ENCODE data around the gene MRPL49. TPM values are rescaled to one million over a fixed set of nuclear protein-coding genes. Genes with fewer than 3 reads are reported as not detected.

MRPL49 gene
- total RNA-seq, 2 experiments from 2014 or later, result 53.0 to 53.3 TPM

- Histone ChIP-seq H3K27ac (ENCODE audit: low read depth in 1 of 2, low read length in 2 of 2) (no peak overlapping the region), H3K27me3 (ENCODE audit: control insufficient read depth in 1 of 2, insufficient read depth in 2 of 2, low read length in 2 of 2) (no peaks in the 10 kb centered on the region), H3K4me3 (ENCODE audit: low read length) (no peak overlapping the region), H3K36me3 (ENCODE audit: insufficient read depth, low read length) (peaks cover 46% of the 10 kb centered on the region), H3K4me1 (ENCODE audit: insufficient read depth, low read length) (peaks cover 7% of the 10 kb centered on the region), H3K9me3 (ENCODE audit: control insufficient read depth in 1 of 2, insufficient read depth in 1 of 2, low read length in 2 of 2) (no peaks in the 10 kb centered on the region)
- peaks cover 73% of the 10 kb centered on the region for H3K36me3 Mint-ChIP-seq (ENCODE audit: low read depth)
- ATAC-seq (ENCODE audit: poor library complexity) (no peak), DNase-seq (no peak)
- no peaks in the 10 kb centered on the region for H3K27me3 Mint-ChIP-seq
- CTCF ChIA-PET, result interaction anchor here (0.9 to 6.6 kb wide), 3 partner anchors 9 to 15 kb away, joined by 3 to 58 read pairs (median 3); partner anchors contain the start of genes TM7SF2 and ZNHIT2
- H3K4me1 Mint-ChIP-seq (ENCODE audit: low read depth), result peaks cover 15% of the 10 kb centered on the region
- intact Hi-C loops (cut with DNase I, micrococcal nuclease), result no loop called here
- H3K4me3 Mint-ChIP-seq, result no peak overlapping the region
- POLR2A ChIA-PET, result interaction anchor here (0.8 to 0.9 kb wide), 2 partner anchors 10 to 20 kb away, joined by 3 read pairs; partner anchors contain the start of genes FAU and MRPL49
- no peak for TF ChIP-seq CTCF (IDR thresholded peaks at IDR 0.05)
- no peaks in the 10 kb centered on the region for H3K9me3 Mint-ChIP-seq
- H3K27ac Mint-ChIP-seq, result no peak overlapping the region
These were observed 19.7 kb upstream of the MRPL49 start for GRCh38 chr11:65102142-65103095.

GRCh38 chr11:65103476-65103875 lies 18.6 kb upstream of the MRPL49 start:
- CTCF ChIA-PET, result interaction anchor here (1.3 kb wide), 1 partner anchor 14 kb away, joined by 3 read pairs; the partner anchor contains the start of gene ZNHIT2
- no peak overlapping the region for H3K27ac Mint-ChIP-seq
- peaks cover 68% of the 10 kb centered on the region for H3K36me3 Mint-ChIP-seq (ENCODE audit: low read depth)

GRCh38 chr11:65104628-65105027 lies 17.5 kb upstream of the MRPL49 start:
- H3K4me1 Mint-ChIP-seq (ENCODE audit: low read depth), result peaks cover 3% of the 10 kb centered on the region
- TF ChIP-seq CTCF (IDR thresholded peaks at IDR 0.05), result no peak
- H3K27me3 Mint-ChIP-seq, result no peaks in the 10 kb centered on the region
- ATAC-seq (ENCODE audit: poor library complexity), result no peak
- no peaks in the 10 kb centered on the region for H3K4me1 ChIP-seq (ENCODE audit: insufficient read depth, low read length)
- H3K27ac Mint-ChIP-seq, result no peak overlapping the region
- POLR2A ChIA-PET, result interaction anchor here (1.3 to 1.6 kb wide), 2 partner anchors 13 to 17 kb away, joined by 4 to 5 read pairs; partner anchors contain the start of genes FAU, MRPL49 and ZNHIT2
- peaks cover 64% of the 10 kb centered on the region for H3K36me3 Mint-ChIP-seq (ENCODE audit: low read depth)
- no peaks in the 10 kb centered on the region for H3K9me3 ChIP-seq (ENCODE audit: control insufficient read depth in 1 of 2, insufficient read depth in 1 of 2, low read length in 2 of 2)
- H3K27ac ChIP-seq (ENCODE audit: low read depth in 1 of 2, low read length in 2 of 2), result no peak overlapping the region
- H3K36me3 ChIP-seq (ENCODE audit: insufficient read depth, low read length), result peaks cover 51% of the 10 kb centered on the region
- CTCF ChIA-PET, result no interaction called here
- intact Hi-C loops (cut with DNase I, micrococcal nuclease), result no loop called here
- DNase-seq, result no peak
- H3K9me3 Mint-ChIP-seq, result no peaks in the 10 kb centered on the region
- no peak overlapping the region for H3K4me3 ChIP-seq (ENCODE audit: low read length)
- no peaks in the 10 kb centered on the region for H3K27me3 ChIP-seq (ENCODE audit: control insufficient read depth in 1 of 2, insufficient read depth in 2 of 2, low read length in 2 of 2)
- H3K4me3 Mint-ChIP-seq, result no peak overlapping the region

More at GRCh38 chr11:65103476-65103875, 18.6 kb upstream of the MRPL49 start:
- intact Hi-C loops (cut with DNase I, micrococcal nuclease), result no loop called here
- DNase-seq, result no peak
- Histone ChIP-seq H3K27me3 (ENCODE audit: control insufficient read depth in 1 of 2, insufficient read depth in 2 of 2, low read length in 2 of 2) (no peaks in the 10 kb centered on the region), H3K4me3 (ENCODE audit: low read length) (no peak overlapping the region), H3K4me1 (ENCODE audit: insufficient read depth, low read length) (no peaks in the 10 kb centered on the region), H3K36me3 (ENCODE audit: insufficient read depth, low read length) (peaks cover 48% of the 10 kb centered on the region), H3K27ac (ENCODE audit: low read depth in 1 of 2, low read length in 2 of 2) (no peak overlapping the region), H3K9me3 (ENCODE audit: control insufficient read depth in 1 of 2, insufficient read depth in 1 of 2, low read length in 2 of 2) (no peaks in the 10 kb centered on the region)
- no peaks in the 10 kb centered on the region for H3K9me3 Mint-ChIP-seq
- no peak for TF ChIP-seq CTCF (IDR thresholded peaks at IDR 0.05)
- peaks cover 10% of the 10 kb centered on the region for H3K4me1 Mint-ChIP-seq (ENCODE audit: low read depth)
- no peak overlapping the region for H3K4me3 Mint-ChIP-seq
- POLR2A ChIA-PET, result interaction anchor here (1.3 to 1.6 kb wide), 2 partner anchors 14 to 19 kb away, joined by 4 to 5 read pairs; partner anchors contain the start of genes FAU, MRPL49 and ZNHIT2
- no peaks in the 10 kb centered on the region for H3K27me3 Mint-ChIP-seq
- ATAC-seq (ENCODE audit: poor library complexity), result no peak
